Measurements from ENCODE around the gene CYTH1.

CYTH1 gene

GRCh38 chr17:78728495-78728894 is 53.6 kb downstream of the CYTH1 start:
- Histone ChIP-seq H2AFZ (ENCODE audit: low read depth, low read length) (no peak overlapping the region), H3K9me3 (ENCODE audit: insufficient read depth, low read length, severe bottlenecking) (no peaks in the 10 kb centered on the region), H3K4me3 (ENCODE audit: low read depth in 1 of 2, low read length in 2 of 2) (no peak overlapping the region), H3K4me1 (ENCODE audit: insufficient read depth, low read length) (peaks cover 23% of the 10 kb centered on the region), H4K20me1 (ENCODE audit: insufficient read depth, low read length) (peaks cover 53% of the 10 kb centered on the region), H3K36me3 (ENCODE audit: insufficient read depth, low read length) (no peaks in the 10 kb centered on the region), H3K4me2 (ENCODE audit: insufficient read depth, low read length) (no peak overlapping the region), H3K27me3 (ENCODE audit: insufficient read depth, low read length, poor library complexity) (no peaks in the 10 kb centered on the region), H3K27ac (ENCODE audit: low read length) (no peak overlapping the region), H3K9ac (ENCODE audit: low read depth, low read length) (no peak overlapping the region), H3K79me2 (ENCODE audit: insufficient read depth, low read length) (peaks cover 13% of the 10 kb centered on the region)
- DNase-seq (no peak), ATAC-seq (ENCODE audit: insufficient read depth, low read depth) (no peak)
- TF ChIP-seq CTCF (IDR thresholded peaks at IDR 0.05; ENCODE audit: borderline replicate concordance, extremely low read depth, low read length, poor library complexity, severe bottlenecking) (no peak), EZH2 (IDR thresholded peaks at IDR 0.05; ENCODE audit: borderline replicate concordance, low read depth, low read length, severe bottlenecking) (no peak)

GRCh38 chr17:78727476-78728229 is 54.4 kb downstream of the CYTH1 start:
- H3K36me3 ChIP-seq (ENCODE audit: insufficient read depth, low read length), result no peaks in the 10 kb centered on the region
- no peaks in the 10 kb centered on the region for H3K9me3 ChIP-seq (ENCODE audit: insufficient read depth, low read length, severe bottlenecking)
- TF ChIP-seq EZH2 (IDR thresholded peaks at IDR 0.05; ENCODE audit: borderline replicate concordance, low read depth, low read length, severe bottlenecking), result no peak
- TF ChIP-seq CTCF (IDR thresholded peaks at IDR 0.05; ENCODE audit: borderline replicate concordance, extremely low read depth, low read length, poor library complexity, severe bottlenecking), result no peak
- H3K4me1 ChIP-seq (ENCODE audit: insufficient read depth, low read length), result peaks cover 23% of the 10 kb centered on the region
- H2AFZ ChIP-seq (ENCODE audit: low read depth, low read length), result no peak overlapping the region
- H4K20me1 ChIP-seq (ENCODE audit: insufficient read depth, low read length), result peaks cover 58% of the 10 kb centered on the region
- no peak overlapping the region for H3K27ac ChIP-seq (ENCODE audit: low read length)
- H3K4me2 ChIP-seq (ENCODE audit: insufficient read depth, low read length), result no peak overlapping the region
- H3K4me3 ChIP-seq (ENCODE audit: low read depth in 1 of 2, low read length in 2 of 2), result no peak overlapping the region
- H3K9ac ChIP-seq (ENCODE audit: low read depth, low read length), result no peak overlapping the region
- no peak for DNase-seq
- ATAC-seq (ENCODE audit: insufficient read depth, low read depth), result no peak
- H3K27me3 ChIP-seq (ENCODE audit: insufficient read depth, low read length, poor library complexity), result no peaks in the 10 kb centered on the region
- peaks cover 13% of the 10 kb centered on the region for H3K79me2 ChIP-seq (ENCODE audit: insufficient read depth, low read length)

- no peak overlapping the region for H2AFZ ChIP-seq (ENCODE audit: low read depth, low read length)
- H3K4me2 ChIP-seq (ENCODE audit: insufficient read depth, low read length), result no peak overlapping the region
- H3K9me3 ChIP-seq (ENCODE audit: insufficient read depth, low read length, severe bottlenecking), result no peaks in the 10 kb centered on the region
- no peak overlapping the region for H3K27ac ChIP-seq (ENCODE audit: low read length)
- TF ChIP-seq EZH2 (IDR thresholded peaks at IDR 0.05; ENCODE audit: borderline replicate concordance, low read depth, low read length, severe bottlenecking), result no peak
- no peak for TF ChIP-seq CTCF (IDR thresholded peaks at IDR 0.05; ENCODE audit: borderline replicate concordance, extremely low read depth, low read length, poor library complexity, severe bottlenecking)
- peaks cover 58% of the 10 kb centered on the region for H4K20me1 ChIP-seq (ENCODE audit: insufficient read depth, low read length)
- no peak overlapping the region for H3K9ac ChIP-seq (ENCODE audit: low read depth, low read length)
- H3K79me2 ChIP-seq (ENCODE audit: insufficient read depth, low read length), result peaks cover 11% of the 10 kb centered on the region
- no peak for ATAC-seq (ENCODE audit: insufficient read depth, low read depth)
- DNase-seq, result no peak
- no peaks in the 10 kb centered on the region for H3K27me3 ChIP-seq (ENCODE audit: insufficient read depth, low read length, poor library complexity)
- peaks cover 23% of the 10 kb centered on the region for H3K4me1 ChIP-seq (ENCODE audit: insufficient read depth, low read length)
- H3K4me3 ChIP-seq (ENCODE audit: low read depth in 1 of 2, low read length in 2 of 2), result no peak overlapping the region
- H3K36me3 ChIP-seq (ENCODE audit: insufficient read depth, low read length), result no peaks in the 10 kb centered on the region
Measured at GRCh38 chr17:78727057-78727456, 55.0 kb downstream of the CYTH1 start.

Data from DND-41 (cell line).